NB4 (cell line): ENCODE data around the gene PHF2.

ENCODE experiments used
- CTCF ChIP-seq: IDR thresholded peaks from one replicate; pipeline ENCODE4 v1.5.1; 2012; ENCODE audit warnings: low read depth, low read length
- MAX ChIP-seq: IDR thresholded peaks from 2 replicates; pipeline ENCODE4 v1.6.1; 2011; ENCODE audit warnings: low read depth, low read length
- MYC ChIP-seq: IDR thresholded peaks from 2 replicates; pipeline ENCODE4 v1.6.1; 2011; ENCODE audit warnings: low read depth, low read length
- POLR2A ChIP-seq: IDR thresholded peaks from 2 replicates; pipeline ENCODE4 v1.6.1; 2011; ENCODE audit warnings: mild to moderate bottlenecking; ENCODE audit not compliant: insufficient read length; ENCODE audit errors: extremely low read depth

DNA sequence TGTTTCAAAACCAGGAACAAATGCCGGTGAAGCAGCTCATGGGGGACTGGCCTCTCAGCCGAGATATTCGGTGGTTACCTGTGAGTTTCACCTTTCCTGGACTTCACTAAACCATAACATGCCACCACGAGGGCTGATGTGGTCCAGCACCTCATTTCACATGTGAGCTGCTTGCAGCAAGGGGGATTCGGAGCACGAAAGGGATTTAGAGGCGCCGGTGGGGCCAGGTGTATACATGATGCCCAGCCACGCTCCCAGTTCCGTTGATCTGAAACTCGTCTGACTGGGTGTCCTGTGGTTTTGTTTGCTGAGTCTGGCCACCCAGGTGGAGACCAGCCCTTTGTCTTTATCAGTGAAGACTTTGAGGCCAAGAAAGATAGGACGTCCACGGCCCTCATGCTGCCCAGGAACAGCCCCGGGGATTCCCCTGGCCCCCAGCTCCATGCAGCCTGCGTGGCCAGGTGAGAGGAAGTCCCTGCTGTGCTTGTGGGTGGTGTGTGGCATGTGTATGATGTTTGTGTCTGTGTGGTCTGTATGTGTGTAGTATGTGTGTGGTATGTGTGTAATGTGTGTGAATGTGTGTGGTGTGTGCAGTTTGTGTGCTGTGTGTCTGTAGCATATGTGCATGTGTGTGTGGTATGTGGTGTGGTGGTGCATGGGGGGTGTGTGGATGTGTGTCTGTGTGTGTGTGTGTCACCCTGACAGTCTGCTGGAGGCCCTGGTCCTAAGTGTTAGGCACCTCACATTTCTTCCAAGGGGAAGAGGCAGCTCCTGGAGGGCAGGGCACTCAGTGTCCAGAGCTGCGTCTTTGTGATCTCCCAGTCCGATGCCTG lies 23.4 kb downstream of the PHF2 start:
- no peak for TF ChIP-seq CTCF
- TF ChIP-seq POLR2A, result no peak
- no peak for TF ChIP-seq MAX
- no peak for TF ChIP-seq MYC
